VCaP (cell line): ENCODE data around the gene OSBPL10.
A peak's percentile ranks its signal among the peaks of the same experiment; 100 is the strongest.

Experiments used
- H3K27ac ChIP-seq: fragments of 450-650 bp; 2 replicates; pipeline ENCODE4 v1.5.1; 2017
- TF ChIP-seq, protein P1 (sequence below): fragments of 450-650 bp; conservative IDR thresholded peaks from 2 replicates; pipeline ENCODE4 v1.5.1; 2017; ENCODE audit warnings: mild to moderate bottlenecking, moderate library complexity

The OSBPL10 gene

DNA sequence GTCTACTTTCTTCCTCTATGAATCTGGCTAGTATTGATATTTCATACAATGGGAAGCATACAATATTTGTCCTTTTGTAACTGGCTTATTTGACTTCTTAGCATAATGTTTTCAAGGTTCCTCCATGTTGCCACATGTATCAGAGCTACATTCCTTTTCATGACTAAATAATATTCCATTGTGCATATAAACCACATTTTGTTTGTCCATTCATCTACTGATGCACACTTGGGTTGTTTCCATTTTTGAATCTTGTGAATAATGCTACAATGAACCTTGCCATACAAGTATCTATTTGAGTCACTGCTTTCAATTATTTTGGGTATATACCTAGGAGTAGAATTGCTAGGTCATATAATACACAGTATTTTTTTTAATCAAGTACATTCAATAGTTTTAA, 38.0 kb downstream of the OSBPL10 start:
- TF ChIP-seq, protein P1, sequence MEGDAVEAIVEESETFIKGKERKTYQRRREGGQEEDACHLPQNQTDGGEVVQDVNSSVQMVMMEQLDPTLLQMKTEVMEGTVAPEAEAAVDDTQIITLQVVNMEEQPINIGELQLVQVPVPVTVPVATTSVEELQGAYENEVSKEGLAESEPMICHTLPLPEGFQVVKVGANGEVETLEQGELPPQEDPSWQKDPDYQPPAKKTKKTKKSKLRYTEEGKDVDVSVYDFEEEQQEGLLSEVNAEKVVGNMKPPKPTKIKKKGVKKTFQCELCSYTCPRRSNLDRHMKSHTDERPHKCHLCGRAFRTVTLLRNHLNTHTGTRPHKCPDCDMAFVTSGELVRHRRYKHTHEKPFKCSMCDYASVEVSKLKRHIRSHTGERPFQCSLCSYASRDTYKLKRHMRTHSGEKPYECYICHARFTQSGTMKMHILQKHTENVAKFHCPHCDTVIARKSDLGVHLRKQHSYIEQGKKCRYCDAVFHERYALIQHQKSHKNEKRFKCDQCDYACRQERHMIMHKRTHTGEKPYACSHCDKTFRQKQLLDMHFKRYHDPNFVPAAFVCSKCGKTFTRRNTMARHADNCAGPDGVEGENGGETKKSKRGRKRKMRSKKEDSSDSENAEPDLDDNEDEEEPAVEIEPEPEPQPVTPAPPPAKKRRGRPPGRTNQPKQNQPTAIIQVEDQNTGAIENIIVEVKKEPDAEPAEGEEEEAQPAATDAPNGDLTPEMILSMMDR, result no peak
- H3K27ac ChIP-seq, result no peak overlapping the region

DNA sequence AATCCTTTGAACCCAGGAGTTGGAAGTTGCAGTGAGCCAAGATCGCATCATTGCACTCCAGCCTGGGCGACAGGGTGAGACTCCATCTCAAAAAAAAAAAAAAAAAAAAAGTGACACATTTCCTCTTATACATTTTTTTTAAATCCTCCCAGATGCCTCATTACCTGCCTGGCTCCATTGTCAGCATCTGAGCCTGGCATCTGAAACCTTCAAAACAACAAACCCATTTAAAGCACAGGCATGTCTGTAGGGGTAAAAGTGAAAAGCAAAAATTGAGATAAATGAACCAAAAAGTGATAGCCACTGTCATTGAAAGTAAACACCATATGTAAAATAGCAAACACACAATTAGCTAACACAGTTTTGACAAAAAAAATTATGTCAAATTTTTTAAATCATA, 38.6 kb downstream of the OSBPL10 start:
- H3K27ac ChIP-seq, result no peak overlapping the region
- TF ChIP-seq, protein P1, result no peak

DNA sequence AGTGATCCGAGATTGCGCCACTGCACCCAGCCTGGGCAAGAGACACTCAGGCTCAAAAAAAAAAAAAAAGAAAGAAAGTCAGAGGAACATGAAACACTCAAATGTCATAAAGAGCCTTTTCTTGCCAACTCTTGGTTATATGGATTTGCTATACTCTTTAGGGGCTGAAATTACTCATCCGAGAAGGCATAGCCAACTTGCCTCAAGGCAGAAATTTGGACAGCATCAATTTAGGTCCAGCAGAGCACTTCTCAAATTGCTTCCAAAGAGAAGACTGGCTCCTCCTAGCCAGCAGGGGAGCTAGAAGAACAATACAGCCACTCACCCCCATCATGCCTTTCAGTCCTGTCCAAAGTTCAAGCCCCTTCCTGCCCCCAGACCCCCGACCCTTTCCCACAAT, 43.8 kb downstream of the OSBPL10 start:
- no peak overlapping the region for H3K27ac ChIP-seq
- TF ChIP-seq, protein P1, result no peak

DNA sequence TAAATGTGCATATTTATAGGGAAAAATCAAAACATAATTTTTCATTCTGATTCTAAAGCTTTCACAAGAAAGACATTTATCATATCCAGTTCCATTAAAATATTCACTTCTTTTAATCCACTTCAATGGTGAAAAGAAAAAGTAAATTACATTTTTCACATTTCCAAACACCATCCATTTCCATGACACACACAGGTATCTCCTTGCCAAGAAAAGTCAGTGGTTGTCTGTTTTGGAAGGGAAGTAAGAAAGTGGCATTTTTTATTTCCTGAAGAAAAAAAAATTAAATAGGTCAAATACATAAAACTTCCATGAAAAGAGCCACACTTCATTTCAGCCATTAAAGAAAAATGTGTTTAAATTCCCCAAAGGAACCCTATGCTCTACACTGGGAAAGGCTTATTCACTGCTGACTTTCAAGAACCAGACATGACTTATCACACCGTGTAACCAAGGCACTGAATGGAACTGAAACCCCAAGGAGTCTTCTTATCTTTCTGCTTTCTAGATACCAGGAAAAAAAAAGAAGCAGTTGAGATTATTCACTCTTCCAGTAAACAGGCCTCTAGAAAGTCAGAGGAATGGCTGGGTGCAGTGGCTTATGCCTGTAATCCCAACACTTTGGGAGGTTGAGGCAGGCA, 44.5 kb downstream of the OSBPL10 start:
- TF ChIP-seq, protein P1, result no peak
- no peak overlapping the region; the same call in 1 of the 2 replicates for H3K27ac ChIP-seq

DNA sequence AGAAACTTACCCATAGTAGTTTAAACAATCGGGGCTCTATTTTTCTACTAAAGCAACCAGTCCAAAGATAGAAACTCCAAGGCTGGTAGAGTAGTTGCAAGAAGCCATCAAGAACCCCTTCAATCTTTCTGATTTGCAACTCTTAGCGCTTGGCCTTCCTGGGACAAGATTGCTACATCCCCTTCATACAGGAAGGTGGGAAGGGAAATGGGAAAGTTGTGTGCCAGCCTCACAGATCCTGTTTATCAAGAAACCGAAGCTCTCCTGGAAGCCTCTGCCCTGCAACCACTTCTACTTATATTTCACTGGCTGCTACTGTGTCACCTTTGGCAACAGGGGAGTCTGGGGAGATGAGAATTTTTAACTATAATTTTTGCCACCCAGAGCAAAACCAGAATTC, 46.2 kb downstream of the OSBPL10 start:
- TF ChIP-seq, protein P1, result no peak
- H3K27ac ChIP-seq, result peak overlapping the region; percentile 62

DNA sequence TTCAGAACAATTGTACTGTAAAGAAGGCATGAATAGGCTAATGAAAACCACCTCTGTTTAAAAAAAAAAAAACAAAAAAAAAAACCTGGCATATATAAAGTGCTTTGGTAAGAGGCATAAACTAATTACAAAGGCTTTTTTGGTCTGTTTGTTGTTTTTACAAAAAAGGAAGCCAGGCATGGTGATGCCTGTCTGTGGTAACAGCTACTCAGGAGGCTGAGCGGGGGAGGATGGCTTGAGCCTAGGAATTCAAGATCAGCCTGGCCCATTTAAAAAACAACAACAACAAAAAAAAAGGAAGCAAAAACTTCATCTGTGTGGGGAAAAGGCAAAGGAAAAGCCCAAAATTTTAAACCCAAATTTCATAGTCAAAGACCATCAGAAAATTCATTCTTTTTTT, 47.0 kb downstream of the OSBPL10 start:
- TF ChIP-seq, protein P1, result no peak
- peak overlapping the region; percentile 62 for H3K27ac ChIP-seq

DNA sequence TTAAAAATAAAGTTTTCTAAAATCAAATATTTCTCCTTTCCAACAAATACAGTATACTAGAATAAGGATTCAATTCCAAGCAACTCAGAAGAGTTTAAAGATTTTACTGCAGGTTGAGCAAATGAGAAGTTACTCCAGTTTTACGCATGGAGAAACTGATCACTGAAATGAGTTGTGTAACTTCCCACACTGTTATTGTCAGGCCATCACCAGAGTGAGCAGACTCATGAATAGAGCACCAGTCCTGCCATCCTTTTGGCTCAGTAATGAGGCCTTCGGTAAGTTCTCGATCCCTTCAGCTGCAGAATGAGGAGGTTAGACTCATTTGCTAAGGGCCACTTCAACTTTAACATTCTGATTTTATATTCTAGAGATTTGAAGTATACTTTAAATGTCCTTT, 48.1 kb downstream of the OSBPL10 start:
- TF ChIP-seq, protein P1, result no peak
- H3K27ac ChIP-seq, result no peak overlapping the region
